HG03139 (cell line): ENCODE data around the gene SCN1B.
"Not testable (repeated sequence)": the region's sequence is repeated elsewhere in the genome, so short reads cannot be mapped to it uniquely, and the experiment has no call there.

Experiments used
- ATAC-seq: cut with Tn5 transposase; IDR thresholded peaks from one replicate; pipeline ENCODE4 v1.9.1; 2021; ENCODE audit not compliant: unreplicated experiment

SCN1B gene

DNA sequence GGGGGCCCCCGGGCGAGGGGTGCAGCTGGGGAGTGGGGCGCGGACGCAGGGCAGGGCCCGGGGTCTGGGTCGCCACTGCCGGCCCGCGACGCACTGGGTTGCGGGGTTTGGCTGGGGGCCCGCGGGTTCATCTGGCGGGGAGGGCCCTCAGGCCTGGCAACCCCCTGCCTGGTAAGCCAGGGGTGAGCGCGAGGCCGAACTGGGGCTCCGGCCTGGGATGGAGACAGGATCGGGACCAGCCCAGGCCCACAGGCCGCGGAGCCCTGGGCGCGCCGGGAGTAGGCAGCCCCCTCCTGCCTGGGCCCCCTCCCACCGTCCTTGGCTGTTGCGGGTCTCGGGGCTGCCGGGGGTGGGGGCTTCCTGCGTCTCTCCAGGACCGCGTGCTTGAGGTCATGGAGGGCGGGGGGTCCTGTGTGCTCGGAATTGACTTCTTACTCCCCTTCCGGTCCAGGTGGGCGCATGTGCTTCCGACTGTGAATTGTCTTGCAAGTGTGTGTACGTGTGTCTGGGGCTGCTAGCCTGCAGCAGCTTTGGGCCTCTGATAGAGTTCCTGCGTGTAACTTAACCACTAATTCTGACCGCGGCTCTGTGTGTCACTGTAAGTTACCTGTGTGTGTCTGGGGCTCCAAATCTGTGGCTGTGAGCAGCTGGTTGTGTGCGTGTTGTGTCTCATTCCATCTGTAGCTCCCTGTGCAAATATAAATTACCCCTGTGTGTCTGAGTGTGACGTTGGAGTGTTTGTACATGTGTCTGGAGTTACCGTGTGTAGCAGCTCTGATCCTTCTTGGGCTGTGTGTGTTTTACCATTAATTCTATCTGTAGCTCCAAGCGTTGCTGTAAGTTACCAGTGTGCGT lies 29.4 kb upstream of the SCN1B start:
- no peak for ATAC-seq

DNA sequence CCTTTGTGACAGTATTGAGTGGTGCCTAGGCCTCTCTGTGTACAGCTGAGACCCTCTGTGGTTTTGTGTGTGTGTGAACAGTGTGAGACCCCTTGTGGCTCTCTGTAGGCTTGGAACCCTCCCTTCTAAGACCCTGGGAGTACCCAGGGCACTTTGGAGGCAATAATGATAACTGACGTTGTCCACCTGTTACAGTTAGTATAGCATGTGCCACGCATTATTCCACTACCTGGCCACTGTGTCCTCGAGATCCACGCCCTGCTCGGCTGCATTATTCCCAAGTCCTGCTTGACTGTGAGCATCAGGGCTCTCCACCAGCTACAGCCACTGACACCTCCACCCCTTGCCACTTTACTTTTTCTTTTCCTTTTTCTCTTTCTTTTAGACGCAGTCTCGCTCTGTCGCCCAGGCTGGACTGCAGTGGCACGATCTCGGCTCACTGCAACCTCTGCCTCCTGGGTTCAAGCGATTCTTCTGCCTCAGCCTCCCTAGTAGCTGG lies 28.2 kb upstream of the SCN1B start:
- no peak for ATAC-seq

DNA sequence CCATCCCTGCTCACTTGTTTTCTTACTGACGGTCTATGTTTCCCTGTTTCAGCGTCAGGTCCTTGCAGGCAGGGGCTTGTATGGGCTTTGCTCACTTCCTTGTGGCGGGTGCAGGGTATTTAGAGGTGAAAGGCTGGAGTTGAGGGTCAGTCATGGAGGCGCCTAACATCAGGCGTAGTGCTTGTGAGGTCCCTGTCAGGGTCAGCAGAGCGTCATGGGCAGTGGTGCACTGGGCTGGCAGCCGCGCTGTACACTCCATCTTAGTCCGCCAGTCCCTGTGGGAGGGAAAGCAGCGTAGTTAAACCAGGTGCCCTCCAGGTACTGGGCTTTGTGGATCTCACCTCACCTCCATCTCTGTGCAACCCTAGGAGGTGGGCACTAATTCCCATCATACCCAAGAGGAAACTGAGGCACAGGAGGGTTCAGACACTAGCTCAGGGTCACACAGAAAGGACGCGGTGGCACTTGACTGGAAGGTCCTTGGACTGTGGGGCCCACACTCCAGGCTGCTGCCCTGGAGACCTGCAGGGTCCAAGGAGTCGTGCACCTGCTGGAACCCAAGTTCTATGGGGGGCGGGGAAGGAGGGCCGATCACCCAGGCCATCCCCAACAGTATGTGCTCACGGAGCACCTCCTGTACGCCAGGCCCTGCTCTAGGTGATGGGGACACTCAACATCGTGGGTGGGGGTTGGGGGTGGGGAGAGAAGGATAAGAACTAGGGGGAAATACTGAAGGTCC lies 25.6 kb upstream of the SCN1B start:
- no peak for ATAC-seq

DNA sequence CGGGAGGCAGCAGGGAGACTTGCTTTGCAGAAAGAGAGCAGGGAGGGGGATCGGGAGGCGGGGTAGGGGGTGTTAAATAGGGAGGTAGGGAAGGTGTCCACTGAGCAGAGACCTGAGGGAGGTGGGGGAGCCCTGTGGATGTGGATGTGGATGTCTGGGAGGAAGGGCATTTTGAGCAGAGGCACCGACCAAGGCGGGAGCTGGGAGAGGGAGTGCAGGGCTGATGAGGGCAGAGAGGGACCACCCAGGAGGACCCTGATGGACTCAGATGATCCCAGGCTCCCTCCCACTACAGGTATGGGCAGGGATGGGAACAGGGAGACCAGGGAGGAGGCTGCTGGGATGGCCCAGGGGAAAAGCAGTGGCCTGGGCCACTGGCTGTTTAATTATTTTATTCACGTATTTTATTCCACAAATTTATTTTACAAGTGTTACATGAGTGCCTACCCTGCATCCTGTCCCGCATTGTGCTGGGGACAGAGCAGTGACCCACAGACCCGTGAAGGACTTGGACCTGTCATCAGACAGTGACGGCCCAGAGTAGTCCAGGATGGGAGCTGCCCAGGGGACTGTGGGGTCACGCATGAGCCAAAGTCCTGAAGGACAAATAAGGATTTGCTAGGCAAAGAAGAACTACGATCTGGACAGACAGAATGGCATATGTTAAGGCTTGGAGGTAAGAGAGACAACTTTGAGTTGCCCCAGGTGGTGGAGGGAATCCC lies 24.9 kb upstream of the SCN1B start:
- ATAC-seq = no peak

DNA sequence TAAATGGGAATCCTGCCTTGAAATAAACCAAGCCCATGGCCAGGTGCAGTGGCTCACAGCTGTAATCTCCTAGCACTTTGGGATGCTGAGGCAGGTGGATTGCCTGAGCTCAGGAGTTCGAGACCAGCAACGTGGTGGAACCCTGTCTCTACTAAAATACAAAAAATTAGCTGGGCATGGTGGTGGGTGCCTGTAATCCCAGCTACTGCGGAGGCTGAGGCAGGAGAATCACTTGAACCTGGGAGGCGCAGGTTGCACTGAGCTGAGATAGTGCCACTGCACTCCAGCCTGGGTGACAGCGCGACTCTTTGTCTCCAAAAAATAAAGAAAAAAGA lies 24.3 kb upstream of the SCN1B start:
- not testable (repeated sequence) for ATAC-seq

DNA sequence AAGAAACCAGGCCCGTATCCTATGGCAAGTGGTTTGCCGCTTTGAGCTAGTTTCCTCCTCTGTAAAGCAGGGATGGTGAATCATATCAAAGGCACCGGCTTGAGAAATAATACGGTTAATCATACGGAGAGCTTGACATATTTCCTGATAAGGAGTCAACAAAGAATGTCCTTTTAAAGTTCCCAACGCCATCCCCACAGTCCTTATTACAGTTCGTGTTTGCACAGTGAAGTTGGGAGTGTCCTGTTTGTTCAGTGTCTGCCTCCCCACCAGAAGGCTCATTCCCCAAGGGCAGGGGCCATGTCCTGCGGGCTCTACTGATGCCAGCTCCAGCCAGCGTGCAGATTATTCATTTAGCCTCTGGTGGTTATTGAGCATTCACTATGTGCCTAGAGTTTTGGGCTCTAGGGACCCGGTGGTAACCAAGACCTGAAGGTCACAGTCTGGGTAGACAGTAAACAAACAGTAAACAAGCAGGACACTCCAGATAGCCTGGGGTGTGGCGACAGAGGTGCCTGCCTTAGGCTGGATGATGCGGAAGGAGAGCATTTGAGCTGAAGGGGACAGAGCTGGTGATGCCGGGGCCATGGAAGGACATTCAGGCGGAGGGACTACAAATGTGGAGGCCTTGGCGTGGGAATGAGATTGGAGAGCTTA lies 23.8 kb upstream of the SCN1B start:
- ATAC-seq = no peak

DNA sequence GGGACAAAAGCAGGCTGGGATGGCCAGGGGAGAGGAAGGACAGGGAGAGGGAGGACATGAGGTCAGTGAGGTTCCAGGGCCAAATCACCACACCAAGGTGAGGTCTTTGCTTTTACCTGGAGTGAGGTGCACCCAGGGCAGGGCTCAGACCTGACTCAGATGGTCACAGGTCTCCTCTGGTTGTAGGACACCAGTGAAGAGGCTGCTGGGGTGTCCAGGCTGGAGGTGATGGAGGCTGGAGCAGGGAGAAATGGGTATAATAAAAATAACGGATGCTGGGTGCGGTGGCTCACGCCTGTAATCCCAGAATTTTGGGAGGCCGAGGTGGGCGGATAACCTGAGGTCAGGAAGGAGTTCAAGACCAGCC lies 23.3 kb upstream of the SCN1B start:
- no peak for ATAC-seq

DNA sequence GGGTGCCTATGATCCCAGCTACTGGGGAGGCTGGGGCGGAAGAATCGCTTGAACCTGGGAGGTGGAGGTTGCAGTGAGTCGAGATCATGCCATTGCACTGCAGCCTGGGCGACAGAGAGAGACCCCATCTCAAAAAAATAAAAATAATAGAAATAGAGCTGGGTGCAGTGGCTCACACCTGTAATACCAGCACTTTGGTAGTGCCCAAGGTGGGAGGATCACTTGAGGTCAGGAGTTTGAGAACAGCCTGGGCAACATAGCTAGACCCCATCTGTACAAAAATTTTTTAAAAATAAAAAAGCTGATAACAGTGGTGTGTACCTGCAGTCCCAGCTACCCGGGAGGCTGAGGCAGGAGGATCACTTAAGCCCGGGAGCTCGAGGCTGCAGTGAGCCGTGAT lies 22.8 kb upstream of the SCN1B start:
- not testable (repeated sequence) for ATAC-seq

DNA sequence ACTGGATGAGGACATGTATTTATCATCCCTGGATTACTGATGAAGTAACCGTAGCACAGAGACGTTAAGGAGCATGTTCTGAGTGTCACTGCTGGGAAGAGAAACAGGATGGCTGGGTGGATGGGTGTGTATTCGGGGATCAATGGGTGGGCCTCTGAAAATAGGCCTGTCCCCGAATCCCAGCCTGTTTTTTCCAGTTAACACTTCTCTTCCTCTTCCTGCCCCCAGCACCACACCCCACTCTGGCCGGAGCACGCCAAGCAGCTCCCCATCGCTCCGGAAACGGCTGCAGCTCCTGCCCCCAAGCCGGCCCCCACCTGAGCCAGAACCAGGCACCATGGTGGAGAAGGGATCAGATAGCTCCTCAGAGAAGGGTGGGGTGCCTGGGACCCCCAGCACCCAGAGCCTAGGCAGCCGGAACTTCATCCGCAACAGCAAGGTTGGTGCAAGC lies 21.4 kb upstream of the SCN1B start:
- no peak for ATAC-seq

DNA sequence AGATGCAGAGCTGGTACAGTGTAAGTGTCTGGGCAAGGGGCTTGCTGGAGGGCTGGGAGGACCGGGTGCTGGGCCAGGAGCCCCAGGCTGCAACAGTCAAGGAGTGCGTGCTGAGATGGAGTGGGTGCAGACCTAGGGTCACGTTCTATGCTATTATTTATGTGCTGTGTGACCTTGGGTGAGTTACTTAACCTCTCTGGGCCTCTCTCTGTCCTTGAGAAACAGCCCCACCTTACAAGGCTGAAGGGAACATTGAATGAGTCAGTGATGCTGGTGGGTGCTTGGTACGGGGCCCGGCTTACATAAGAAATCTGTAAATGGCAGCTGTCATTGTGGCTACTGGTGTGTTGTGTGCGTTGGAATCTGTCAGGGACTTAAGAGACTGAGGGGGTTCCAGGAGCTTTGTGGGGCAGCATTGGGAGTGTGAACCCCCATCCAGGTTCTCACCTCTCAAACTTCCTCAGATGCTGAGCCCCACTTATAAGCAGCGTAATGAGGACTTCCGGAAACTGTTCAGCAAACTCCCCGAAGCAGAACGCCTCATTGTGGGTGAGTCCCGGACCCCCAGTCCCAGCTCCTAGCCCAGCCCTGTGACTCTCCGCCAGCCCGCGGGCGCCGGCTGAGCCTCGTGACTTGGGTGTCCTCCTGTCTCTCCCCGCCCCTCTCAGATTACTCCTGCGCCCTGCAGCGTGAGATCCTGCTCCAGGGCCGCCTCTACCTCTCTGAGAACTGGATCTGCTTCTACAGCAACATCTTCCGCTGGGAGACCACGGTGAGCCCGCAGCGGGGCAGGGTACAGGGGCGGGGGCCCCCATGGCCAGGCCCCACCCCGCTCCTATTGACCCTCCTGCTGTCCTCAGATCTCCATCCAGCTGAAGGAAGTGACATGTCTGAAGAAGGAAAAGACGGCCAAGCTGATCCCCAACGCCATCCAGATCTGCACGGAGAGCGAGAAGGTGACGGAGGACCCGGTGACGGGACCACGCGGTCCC lies 20.6 kb upstream of the SCN1B start:
- no peak for ATAC-seq

DNA sequence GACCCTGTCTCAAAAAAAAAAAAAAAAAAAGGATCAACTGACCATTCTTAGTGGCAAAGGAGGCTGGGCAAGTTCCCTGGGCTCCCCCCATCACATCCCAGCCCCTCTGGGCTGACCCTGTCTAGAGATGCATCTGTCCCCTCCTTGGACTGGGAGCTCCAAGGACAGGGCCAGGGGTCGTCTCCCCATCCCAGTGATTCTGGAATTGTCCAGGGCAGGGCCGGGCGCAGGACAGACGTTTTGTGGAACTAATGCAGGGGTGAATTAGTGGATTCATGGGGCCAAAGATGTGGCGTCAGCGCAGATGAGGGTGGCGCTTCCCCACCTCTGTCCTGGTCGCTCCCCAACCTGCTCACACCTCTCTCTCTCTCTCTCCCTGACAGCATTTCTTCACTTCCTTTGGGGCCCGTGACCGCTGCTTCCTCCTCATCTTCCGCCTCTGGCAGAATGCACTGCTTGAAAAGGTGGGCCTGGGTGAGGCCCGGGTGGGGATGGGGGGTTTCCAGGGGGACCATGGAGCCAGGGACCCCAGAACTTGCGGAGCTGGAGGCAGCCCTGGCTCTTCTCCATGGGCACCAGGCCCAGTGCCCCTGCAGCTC lies 19.1 kb upstream of the SCN1B start:
- no peak for ATAC-seq

DNA sequence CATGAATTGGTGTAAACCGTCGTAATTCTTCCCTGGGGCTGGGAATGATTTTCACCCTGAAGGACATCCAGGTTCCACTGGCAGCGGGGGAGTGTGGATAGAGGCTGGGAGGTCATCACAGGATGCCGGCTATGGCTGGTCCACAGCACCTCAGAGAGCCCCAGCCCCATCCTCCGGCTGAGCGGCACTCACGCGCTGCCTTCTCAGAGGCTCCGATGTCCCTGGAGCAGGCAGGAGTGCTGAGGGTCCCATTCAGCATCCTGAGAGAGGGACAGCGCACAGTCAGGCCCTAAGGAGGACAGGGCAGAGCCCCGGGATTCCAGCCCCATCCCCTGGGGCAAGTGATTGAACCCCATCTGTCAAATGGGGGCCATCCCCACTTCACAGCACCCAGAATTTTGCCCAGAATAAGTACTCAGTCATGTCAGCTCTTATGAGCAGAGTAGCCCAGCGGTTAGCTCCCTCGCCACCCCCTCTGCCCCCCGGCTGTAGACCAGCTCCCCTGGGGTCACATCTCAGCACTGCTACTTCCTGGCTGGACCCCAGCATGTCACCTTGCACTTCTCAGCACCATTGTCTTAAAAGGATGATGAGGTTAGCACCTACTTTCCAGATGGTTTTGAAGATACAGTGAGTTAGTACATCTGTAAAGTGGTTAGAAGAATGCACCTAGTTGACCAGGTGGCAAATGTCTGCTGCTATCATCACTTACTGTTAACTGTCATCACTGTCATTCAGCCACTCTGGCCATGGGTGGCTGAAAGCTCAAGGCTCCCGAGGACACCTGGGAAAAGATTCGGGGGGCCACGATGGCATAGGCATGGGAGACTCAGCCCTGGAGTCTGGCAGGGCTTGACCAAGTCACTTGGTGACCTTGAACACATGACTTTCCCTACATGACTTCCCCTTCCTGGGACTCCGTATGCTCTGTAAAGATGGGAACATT lies 18.3 kb upstream of the SCN1B start:
- ATAC-seq = no peak

DNA sequence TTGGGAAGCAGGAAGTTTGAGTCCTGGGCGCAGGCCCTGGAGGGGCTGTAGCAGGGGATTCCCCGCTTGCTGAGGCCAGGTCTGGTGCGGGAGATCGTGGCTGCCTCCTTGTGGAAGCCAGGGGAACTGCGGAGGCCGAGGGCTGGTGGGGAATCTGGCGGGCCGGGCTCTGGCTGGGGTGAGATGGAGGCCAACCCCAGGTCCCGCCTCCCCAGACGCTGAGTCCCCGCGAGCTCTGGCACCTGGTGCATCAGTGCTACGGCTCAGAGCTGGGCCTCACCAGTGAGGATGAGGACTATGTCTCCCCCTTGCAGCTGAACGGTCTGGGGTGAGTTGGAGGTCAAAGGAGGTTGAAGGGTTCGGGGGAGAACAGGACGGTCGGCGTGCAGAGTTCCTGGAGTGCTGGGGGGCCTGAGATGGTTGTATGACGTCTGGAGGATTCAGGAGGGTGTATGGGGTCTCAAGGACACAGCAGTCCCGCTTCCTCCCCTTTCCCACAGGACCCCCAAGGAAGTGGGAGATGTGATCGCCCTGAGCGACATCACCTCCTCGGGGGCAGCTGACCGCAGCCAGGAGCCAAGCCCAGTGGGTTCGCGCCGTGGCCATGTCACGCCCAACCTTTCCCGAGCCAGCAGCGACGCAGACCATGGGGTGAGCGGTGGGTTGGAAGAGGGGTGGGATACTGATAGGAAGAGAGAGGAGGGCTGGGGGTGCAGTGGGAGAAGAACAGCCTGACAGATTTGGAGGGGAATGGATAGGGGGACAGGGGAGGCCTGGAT lies 17.0 kb upstream of the SCN1B start:
- no peak for ATAC-seq

DNA sequence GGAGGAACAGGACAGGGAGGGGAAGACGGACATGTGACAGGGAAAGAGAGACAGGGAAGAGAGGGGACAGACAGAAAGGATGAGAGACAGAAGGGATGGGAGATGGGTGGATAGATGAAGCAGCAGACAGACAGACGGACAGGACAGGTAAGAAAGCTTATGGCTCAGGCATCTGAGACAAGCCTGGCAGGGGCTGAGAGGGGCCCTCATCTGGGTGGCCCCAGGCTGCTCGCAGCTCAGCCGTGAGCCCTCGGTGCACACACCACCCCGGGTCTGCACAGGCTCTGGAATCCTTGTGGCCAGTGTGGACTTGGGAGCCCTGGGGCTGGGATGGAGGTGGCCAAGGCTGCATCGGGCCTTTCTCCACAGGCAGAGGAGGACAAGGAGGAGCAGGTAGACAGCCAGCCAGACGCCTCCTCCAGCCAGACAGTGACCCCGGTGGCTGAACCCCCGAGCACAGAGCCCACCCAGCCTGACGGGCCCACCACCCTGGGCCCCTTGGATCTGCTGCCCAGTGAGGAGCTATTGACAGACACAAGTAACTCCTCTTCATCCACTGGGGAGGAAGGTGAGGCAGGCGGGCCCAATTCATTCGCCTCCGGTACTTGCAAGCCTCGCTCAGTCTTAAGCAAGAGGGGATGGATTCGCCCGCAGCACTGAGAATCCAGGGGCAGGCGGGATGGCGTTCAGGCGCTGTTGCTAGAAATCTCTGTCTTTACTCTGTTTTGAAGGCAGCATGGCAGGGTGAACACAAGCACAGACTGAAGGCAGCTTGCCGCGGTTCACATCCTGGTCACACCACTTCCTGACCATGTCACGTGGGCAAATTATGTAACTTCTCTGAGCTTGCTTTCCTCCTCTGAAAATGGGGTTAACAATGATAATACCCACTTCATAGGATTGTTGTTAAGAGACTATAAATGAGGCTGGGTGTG lies 16.2 kb upstream of the SCN1B start:
- no peak for ATAC-seq

DNA sequence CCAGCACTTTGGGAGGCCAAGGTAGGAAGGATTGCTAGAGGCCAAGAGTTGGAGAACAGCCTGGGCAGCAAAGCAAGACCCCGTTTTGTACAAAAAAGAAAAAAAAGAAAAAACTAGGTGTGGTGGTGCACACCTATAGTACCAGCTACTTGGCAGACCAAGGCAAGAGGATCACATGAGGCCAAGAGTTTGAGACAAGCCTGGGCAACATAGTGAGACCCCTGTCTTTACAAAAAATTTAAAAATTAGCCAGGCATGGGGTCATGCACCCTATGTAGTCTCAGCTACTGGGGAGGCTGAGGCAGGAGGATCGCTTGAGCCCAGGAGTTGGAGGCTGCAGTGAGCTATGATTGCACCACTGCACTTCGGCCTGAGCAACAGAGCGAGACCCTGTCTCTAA lies 15.5 kb upstream of the SCN1B start:
- ATAC-seq = not testable (repeated sequence)

DNA sequence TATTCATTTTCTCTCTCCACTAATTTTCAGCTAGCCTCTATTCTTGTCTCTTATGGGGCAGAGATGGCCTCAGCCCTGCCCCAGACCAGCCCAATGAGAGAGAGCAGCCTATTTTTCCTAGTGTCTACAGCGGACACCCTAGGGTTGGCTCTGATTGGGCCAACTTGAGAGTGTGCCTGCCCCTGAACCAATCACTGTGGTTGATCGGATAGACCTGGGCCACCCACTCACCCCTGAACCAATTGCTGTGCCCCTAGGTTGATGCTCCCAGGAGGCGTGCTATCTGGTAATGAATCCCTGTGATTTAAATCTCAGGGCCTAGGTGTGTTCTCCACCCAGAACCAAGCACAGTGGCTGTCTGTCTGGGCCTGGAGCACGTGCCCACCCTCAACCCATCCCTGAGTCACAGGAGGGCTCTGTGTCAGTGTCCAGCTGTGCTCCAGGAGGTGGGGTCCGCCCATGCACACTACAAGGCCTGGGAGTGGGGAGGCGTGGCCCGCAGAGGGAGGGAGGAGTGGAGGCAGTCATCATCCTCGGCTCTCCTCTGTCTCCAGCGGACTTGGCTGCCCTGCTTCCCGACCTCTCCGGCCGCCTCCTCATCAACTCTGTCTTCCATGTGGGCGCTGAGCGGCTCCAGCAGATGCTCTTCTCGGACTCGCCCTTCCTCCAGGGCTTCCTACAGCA lies 14.9 kb upstream of the SCN1B start:
- ATAC-seq = no peak
